IMR-90 (cell line): ENCODE measurements around the gene DNAH9. TPM values are rescaled to one million over a fixed set of nuclear protein-coding genes. Genes with fewer than 3 reads are reported as not detected.

Experiments used
- ATAC-seq: fragments of 200-7000 bp; cut with Tn5 transposase; 2 replicates; pipeline ENCODE4 v1.9.1; 2020; ENCODE audit warnings: low read depth, mild to moderate bottlenecking, moderate library complexity
- BruUV-seq: library from RNA; stranded (reverse); fragments of 400-500 nt; replicated peaks from 2 replicates; lab custom pipeline; 2021; lab: Mats Ljungman, UMichigan
- CTCF ChIA-PET: fragments of 300-600 bp; formaldehyde crosslinking; extraction: SDS; loops from one replicate; lab custom pipeline; 2021; ENCODE audit warnings: antibody characterized with exemption; lab: Yijun Ruan, JAX
- POLR2A ChIA-PET: fragments of 300-600 bp; sonication (Branson Sonifier 250); formaldehyde crosslinking; loops from one replicate; lab custom pipeline; 2022; ENCODE audit warnings: antibody characterized with exemption; ENCODE audit not compliant: unreplicated experiment; lab: Charles Lee
- DNase-seq: peaks from one replicate; pipeline ENCODE4 v3.0.0; 2013
- H2AFZ ChIP-seq: replicated peaks from 2 replicates; pipeline ENCODE3; 2013; ENCODE audit warnings: low read length, mild to moderate bottlenecking; ENCODE audit not compliant: poor library complexity
- H2AK5ac ChIP-seq: 2 replicates; pipeline ENCODE4 v1.6.1; 2013; ENCODE audit warnings: low read depth, low read length, inconsistent platforms
- H2AK9ac ChIP-seq: replicated peaks from 2 replicates; pipeline ENCODE3; 2013; ENCODE audit warnings: mild to moderate bottlenecking, low read depth, low read length, moderate library complexity; ENCODE audit not compliant: poor library complexity
- H2BK120ac ChIP-seq: 2 replicates; pipeline ENCODE4 v1.6.1; 2013; ENCODE audit warnings: low read depth, low read length, inconsistent platforms
- H2BK15ac ChIP-seq: 3 replicates; pipeline ENCODE4 v1.6.1; 2013; ENCODE audit warnings: low read depth, low read length, inconsistent platforms
- H2BK20ac ChIP-seq: 2 replicates; pipeline ENCODE4 v1.6.1; 2013; ENCODE audit warnings: low read depth, mild to moderate bottlenecking, inconsistent platforms, low read length, moderate library complexity
- H2BK5ac ChIP-seq: 2 replicates; pipeline ENCODE4 v1.6.1; 2013; ENCODE audit warnings: mild to moderate bottlenecking, low read depth, low read length, inconsistent platforms; ENCODE audit not compliant: poor library complexity, severe bottlenecking
- H3K14ac ChIP-seq: replicated peaks from 2 replicates; pipeline ENCODE4 v1.6.1; 2013; ENCODE audit warnings: low read depth, low read length, inconsistent platforms
- H3K18ac ChIP-seq: 2 replicates; pipeline ENCODE4 v1.6.1; 2013; ENCODE audit warnings: low read depth, low read length, control low read depth
- H3K23ac ChIP-seq: 2 replicates; pipeline ENCODE4 v1.6.1; 2013; ENCODE audit warnings: low read depth, low read length, inconsistent platforms
- H3K27ac ChIP-seq: 2 replicates; pipeline ENCODE4 v1.5.1; 2013; ENCODE audit warnings: mild to moderate bottlenecking, control low read depth, low read length; ENCODE audit not compliant: insufficient read depth
- H3K27me3 ChIP-seq: 2 replicates; pipeline ENCODE4 v1.6.1; 2013; ENCODE audit warnings: low read length; ENCODE audit not compliant: control insufficient read depth, insufficient read depth
- H3K36me3 ChIP-seq: 2 replicates; pipeline ENCODE4 v1.6.1; 2013; ENCODE audit warnings: low read length, mixed read lengths; ENCODE audit not compliant: control insufficient read depth, insufficient read depth
- H3K4ac ChIP-seq: 2 replicates; pipeline ENCODE4 v1.6.1; 2013; ENCODE audit warnings: low read depth, low read length, inconsistent platforms
- H3K4me1 ChIP-seq: 2 replicates; pipeline ENCODE4 v1.6.1; 2013; ENCODE audit warnings: low read length, mixed read lengths; ENCODE audit not compliant: control insufficient read depth, insufficient read depth
- H3K4me2 ChIP-seq: 2 replicates; pipeline ENCODE4 v1.6.1; 2013; ENCODE audit warnings: low read depth, mild to moderate bottlenecking, control low read depth, low read length, moderate library complexity
- H3K4me3 ChIP-seq: 2 replicates; pipeline ENCODE4 v1.5.1; 2013; ENCODE audit warnings: low read depth, mild to moderate bottlenecking, control low read depth, low read length, moderate library complexity; ENCODE audit not compliant: insufficient read depth
- H3K56ac ChIP-seq: 2 replicates; pipeline ENCODE4 v1.6.1; 2013; ENCODE audit warnings: low read length, inconsistent platforms; ENCODE audit not compliant: insufficient read depth; ENCODE audit errors: extremely low read depth
- H3K79me1 ChIP-seq, 2 experiments: 2 replicates each; pipeline ENCODE4 v1.6.1; 2013; ENCODE audit warnings: low read length in 2 of 2, inconsistent platforms in 1 of 2, low read depth in 1 of 2
- H3K9ac ChIP-seq: 2 replicates; pipeline ENCODE4 v1.6.1; 2013; ENCODE audit warnings: low read depth, low read length, control low read depth
- H3K9me1 ChIP-seq: 2 replicates; pipeline ENCODE4 v1.6.1; 2013; ENCODE audit warnings: low read length, inconsistent platforms; ENCODE audit not compliant: insufficient read depth
- H3K9me3 ChIP-seq: 2 replicates; pipeline ENCODE4 v1.6.1; 2013; ENCODE audit warnings: low read length; ENCODE audit not compliant: control insufficient read depth, insufficient read depth
- H4K20me1 ChIP-seq: 2 replicates; pipeline ENCODE4 v1.6.1; 2013; ENCODE audit warnings: low read length, inconsistent platforms; ENCODE audit not compliant: insufficient read depth
- H4K5ac ChIP-seq: 2 replicates; pipeline ENCODE4 v1.6.1; 2013; ENCODE audit warnings: mild to moderate bottlenecking, low read depth, low read length, control low read depth
- H4K8ac ChIP-seq, 2 experiments: 2 replicates each; pipeline ENCODE4 v1.6.1; 2013; ENCODE audit warnings: low read depth in 2 of 2, low read length in 2 of 2, control low read depth in 1 of 2, inconsistent platforms in 1 of 2
- H4K91ac ChIP-seq: 2 replicates; pipeline ENCODE4 v1.6.1; 2013; ENCODE audit warnings: low read depth, low read length, inconsistent platforms; ENCODE audit not compliant: insufficient read depth
- BHLHE40 ChIP-seq: fragments of 150-350 bp; IDR thresholded peaks from 2 replicates; pipeline ENCODE4 v1.6.1; 2016; ENCODE audit warnings: mild to moderate bottlenecking, low read depth, low read length
- CEBPB ChIP-seq: IDR thresholded peaks from 2 replicates; pipeline ENCODE4 v1.6.1; 2012; ENCODE audit warnings: low read depth, low read length, improper control_type of control experiment
- CHD1 ChIP-seq: IDR thresholded peaks from 2 replicates; pipeline ENCODE4 v1.6.1; 2012; ENCODE audit warnings: low read depth, low read length, improper control_type of control experiment
- CTCF ChIP-seq: conservative IDR thresholded peaks from 2 replicates; pipeline ENCODE4 v1.5.1; 2012; ENCODE audit warnings: mild to moderate bottlenecking, low read depth, low read length, improper control_type of control experiment
- FOS ChIP-seq: fragments of 150-350 bp; IDR thresholded peaks from 2 replicates; pipeline ENCODE4 v1.6.1; 2016; ENCODE audit warnings: low read depth, low read length
- MAFK ChIP-seq: IDR thresholded peaks from 2 replicates; pipeline ENCODE4 v1.6.1; 2012; ENCODE audit warnings: low read depth, low read length, improper control_type of control experiment
- MAZ ChIP-seq: IDR thresholded peaks from 2 replicates; pipeline ENCODE4 v1.6.1; 2012; ENCODE audit warnings: low read depth, mild to moderate bottlenecking, low read length, improper control_type of control experiment, moderate library complexity, borderline replicate concordance
- MXI1 ChIP-seq: IDR thresholded peaks from 2 replicates; pipeline ENCODE4 v1.6.1; 2012; ENCODE audit warnings: low read depth, mild to moderate bottlenecking, low read length, moderate library complexity, borderline replicate concordance
- NFE2L2 ChIP-seq: fragments of 150-350 bp; IDR thresholded peaks from 2 replicates; pipeline ENCODE4 v1.6.1; 2016; ENCODE audit warnings: low read depth, mild to moderate bottlenecking, low read length
- POLR2A ChIP-seq: IDR thresholded peaks from 2 replicates; pipeline ENCODE4 v1.6.1; 2012; ENCODE audit warnings: mild to moderate bottlenecking, low read depth, low read length
- RAD21 ChIP-seq: IDR thresholded peaks from 2 replicates; pipeline ENCODE4 v1.6.1; 2012; ENCODE audit warnings: low read length, improper control_type of control experiment
- RCOR1 ChIP-seq: IDR thresholded peaks from 2 replicates; pipeline ENCODE4 v1.6.1; 2012; ENCODE audit warnings: mild to moderate bottlenecking, low read length, improper control_type of control experiment; ENCODE audit not compliant: insufficient replicate concordance
- RFX5 ChIP-seq: IDR thresholded peaks from 2 replicates; pipeline ENCODE4 v1.8.0; 2012; ENCODE audit warnings: low read depth, mild to moderate bottlenecking, low read length, moderate library complexity
- SMC3 ChIP-seq: fragments of 150-350 bp; IDR thresholded peaks from 2 replicates; pipeline ENCODE4 v1.6.1; 2016; ENCODE audit warnings: low read depth, mild to moderate bottlenecking, antibody characterized with exemption, low read length, moderate library complexity
- USF2 ChIP-seq: fragments of 150-350 bp; IDR thresholded peaks from 2 replicates; pipeline ENCODE4 v1.6.1; 2017; ENCODE audit warnings: mild to moderate bottlenecking, antibody characterized with exemption, low read length, low read depth
- WGBS, 2 experiments: methylation state at CpG; one replicate each; pipeline versions ENCODE4 v1.1.5 to v1.1.7; 2013; ENCODE audit warnings: missing lambda C conversion rate in 2 of 2; ENCODE audit not compliant: insufficient read length in 1 of 2; ENCODE audit errors: extremely low coverage in 2 of 2; 5-methylcytosine and 5-hydroxymethylcytosine counted together
- dilution Hi-C: fragments of 300-500 bp; cut with HindIII; formaldehyde crosslinking; loops from one replicate; pipeline ENCODE4 v1.14.3; 2018; ENCODE audit warnings: low sequenced_read_pairs; ENCODE audit not compliant: unreplicated experiment
- in situ Hi-C: fragments of 300-500 bp; cut with MboI; formaldehyde crosslinking; loops from 3 replicates; pipeline ENCODE4 v1.14.3; 2019; ENCODE audit warnings: low sequenced_read_pairs, inconsistent platforms, mixed read lengths
- intact Hi-C: fragments of 100-400 bp; cut with micrococcal nuclease; formaldehyde crosslinking; loops from 2 replicates; pipeline ENCODE4 v1.10.0; 2022
- polyA plus RNA-seq, 3 experiments: library from polyadenylated mRNA; depleted of rRNA; stranded (reverse); fragments of >200 nt; gene quantifications; 2 replicates each; pipeline ENCODE4 v1.2.3, GENCODE V29; 2012; ENCODE audit warnings: low replicate concordance in 1 of 3
- total RNA-seq: library from RNA; depleted of rRNA; stranded (reverse); fragments of >200 nt; gene quantifications from 2 replicates; pipeline ENCODE4 v1.2.3, GENCODE V29; 2012
- TF ChIP-seq, protein P1 (sequence below): fragments of 150-350 bp; IDR thresholded peaks from 2 replicates; pipeline ENCODE4 v1.6.1; 2016; ENCODE audit warnings: low read depth, mild to moderate bottlenecking, low read length, moderate library complexity, borderline replicate concordance

DNAH9 gene
- total and polyA plus RNA-seq, 2 of the 4 experiments (the other 2 are of a cell fraction): not detected

DNA sequence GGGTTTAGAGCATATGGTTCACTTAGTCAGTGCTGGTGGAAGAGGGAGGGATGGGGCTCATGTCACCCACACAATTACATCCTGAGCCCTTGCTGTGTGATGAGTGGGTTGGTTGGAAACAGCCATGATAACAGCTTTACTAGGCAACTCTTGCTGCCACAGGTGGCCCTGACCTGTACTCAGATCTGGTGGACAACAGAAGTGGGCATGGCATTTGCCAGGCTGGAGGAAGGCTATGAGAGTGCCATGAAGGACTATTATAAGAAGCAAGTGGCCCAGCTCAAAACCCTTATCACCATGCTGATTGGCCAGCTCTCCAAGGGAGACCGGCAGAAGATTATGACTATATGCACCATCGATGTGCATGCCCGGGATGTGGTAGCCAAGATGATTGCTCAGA is 105.8 kb downstream of the DNAH9 start:
- BruUV-seq: no TSS peak
- WGBS, 2 experiments: no CpG with 5 or more reads among the region's 3 CpGs
- TF ChIP-seq RFX5 (no peak), FOS (no peak), SMC3 (no peak), NFE2L2 (no peak), RAD21 (no peak), POLR2A (no peak), CTCF (no peak), CHD1 (no peak), BHLHE40 (no peak), MAZ (no peak), USF2 (no peak), MXI1 (no peak), MAFK (no peak), RCOR1 (no peak), CEBPB (no peak)
- TF ChIP-seq, protein P1, sequence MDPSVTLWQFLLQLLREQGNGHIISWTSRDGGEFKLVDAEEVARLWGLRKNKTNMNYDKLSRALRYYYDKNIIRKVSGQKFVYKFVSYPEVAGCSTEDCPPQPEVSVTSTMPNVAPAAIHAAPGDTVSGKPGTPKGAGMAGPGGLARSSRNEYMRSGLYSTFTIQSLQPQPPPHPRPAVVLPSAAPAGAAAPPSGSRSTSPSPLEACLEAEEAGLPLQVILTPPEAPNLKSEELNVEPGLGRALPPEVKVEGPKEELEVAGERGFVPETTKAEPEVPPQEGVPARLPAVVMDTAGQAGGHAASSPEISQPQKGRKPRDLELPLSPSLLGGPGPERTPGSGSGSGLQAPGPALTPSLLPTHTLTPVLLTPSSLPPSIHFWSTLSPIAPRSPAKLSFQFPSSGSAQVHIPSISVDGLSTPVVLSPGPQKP: no peak

More for the DNA sequence above, 105.8 kb downstream of the DNAH9 start:
- intact Hi-C loops: no loop called here
- Histone ChIP-seq H3K27ac (no peak overlapping the region), H3K4me1 (no peaks in the 10 kb centered on the region), H3K4me3 (no peak overlapping the region), H2AK5ac (no peak overlapping the region), H3K18ac (no peak overlapping the region), H2BK120ac (no peak overlapping the region), H4K20me1 (no peaks in the 10 kb centered on the region), H4K8ac (no peak overlapping the region), H2BK20ac (no peak overlapping the region), H2BK5ac (no peak overlapping the region), H3K56ac (no peak overlapping the region), H3K23ac (no peak overlapping the region), H2AFZ (no peak overlapping the region), H3K27me3 (no peaks in the 10 kb centered on the region), H3K4me2 (no peak overlapping the region), H3K9me3 (peaks cover 29% of the 10 kb centered on the region), H2AK9ac (no peak overlapping the region), H4K5ac (no peak overlapping the region), H3K14ac (no peak overlapping the region), H3K79me1 (no peaks in the 10 kb centered on the region), H4K91ac (no peak overlapping the region), H3K4ac (no peak overlapping the region), H3K36me3 (no peaks in the 10 kb centered on the region), H2BK15ac (no peak overlapping the region), H3K9ac (no peak overlapping the region), H3K9me1 (no peaks in the 10 kb centered on the region)
- ChIA-PET CTCF (no interaction called here), POLR2A (no interaction called here)
- ATAC-seq: no peak
- in situ Hi-C loops: no loop called here
- DNase-seq: no peak
- dilution Hi-C loops: no loop called here
